HEK293 (cell line): ENCODE data around the gene PRKAG2.

Experiments
- CTCF ChIA-PET: fragments of 350-600 bp; formaldehyde crosslinking; extraction: SDS; loops from one replicate; lab custom pipeline; 2021; ENCODE audit warnings: antibody characterized with exemption; lab: Yijun Ruan, JAX
- POLR2A ChIA-PET: fragments of 300-600 bp; formaldehyde crosslinking; extraction: SDS; loops from one replicate; lab custom pipeline; 2020; ENCODE audit warnings: antibody characterized with exemption, inconsistent platforms; lab: Yijun Ruan, JAX
- H3K27ac ChIP-seq: fragments of 200-500 bp; sonication (Bioruptor generic); 2 replicates; pipeline ENCODE4 v1.5.1; 2014; ENCODE audit warnings: low read depth, low read length, control low read depth, inconsistent platforms; ENCODE audit errors: extremely low read depth
- H3K36me3 ChIP-seq, 2 experiments: fragments of 200-500 bp in 1 of 2; sonication (Bioruptor generic) in 1 of 2; 1 replicate in 1 of 2; 2 replicates in 1 of 2; pipeline ENCODE4 v1.5.1; 2014 to 2017; ENCODE audit warnings: inconsistent platforms in 2 of 2, low read length in 2 of 2; ENCODE audit not compliant: control insufficient read depth in 2 of 2, insufficient read depth in 1 of 2
- H3K4me1 ChIP-seq: fragments of 200-500 bp; sonication (Bioruptor generic); 2 replicates; pipeline ENCODE4 v1.5.1; 2014; ENCODE audit warnings: mild to moderate bottlenecking, low read length, inconsistent platforms; ENCODE audit not compliant: control insufficient read depth, insufficient read depth
- H3K4me3 ChIP-seq: 2 replicates; pipeline ENCODE4 v1.5.1; 2011; ENCODE audit warnings: low read depth, mild to moderate bottlenecking, control low read depth, low read length, moderate library complexity
- H3K9me3 ChIP-seq: fragments of 200-500 bp; sonication (Bioruptor generic); 2 replicates; pipeline ENCODE4 v1.5.1; 2014; ENCODE audit warnings: low read depth, low read length, inconsistent platforms; ENCODE audit not compliant: control insufficient read depth, insufficient read depth
- GFI1B ChIP-seq: fragments of 450-650 bp; formaldehyde crosslinking; IDR thresholded peaks from 2 replicates; pipeline ENCODE4 v1.5.1; 2016; ENCODE audit warnings: missing biosample characterization, missing genetic modification characterization
- GLIS1 ChIP-seq: fragments of 450-650 bp; formaldehyde crosslinking; IDR thresholded peaks from 2 replicates; pipeline ENCODE4 v1.5.1; 2016; ENCODE audit warnings: missing biosample characterization, missing genetic modification characterization
- IKZF3 ChIP-seq: fragments of 450-650 bp; IDR thresholded peaks from 2 replicates; pipeline ENCODE4 v1.5.0; 2018; ENCODE audit warnings: missing biosample characterization, mild to moderate bottlenecking, missing genetic modification characterization, moderate library complexity
- KLF1 ChIP-seq: fragments of 450-650 bp; formaldehyde crosslinking; IDR thresholded peaks from 2 replicates; pipeline ENCODE4 v1.5.1; 2016; ENCODE audit warnings: missing biosample characterization, missing genetic modification characterization
- KLF8 ChIP-seq: fragments of 450-650 bp; formaldehyde crosslinking; IDR thresholded peaks from 2 replicates; pipeline ENCODE4 v1.5.1; 2016; ENCODE audit warnings: missing biosample characterization, missing genetic modification characterization
- PRDM1 ChIP-seq: fragments of 450-650 bp; formaldehyde crosslinking; IDR thresholded peaks from 2 replicates; pipeline ENCODE4; 2016; ENCODE audit warnings: missing biosample characterization, missing genetic modification characterization
- TRIM28 ChIP-seq: IDR thresholded peaks from 2 replicates; pipeline ENCODE4 v1.6.1; 2011; ENCODE audit warnings: low read length, control low read depth, borderline replicate concordance
- YY2 ChIP-seq: fragments of 450-650 bp; formaldehyde crosslinking; IDR thresholded peaks from 2 replicates; pipeline ENCODE4 v1.5.1; 2016; ENCODE audit warnings: missing biosample characterization, missing genetic modification characterization
- ZBTB48 ChIP-seq: fragments of 450-650 bp; formaldehyde crosslinking; IDR thresholded peaks from 2 replicates; pipeline ENCODE4 v1.5.1; 2016; ENCODE audit warnings: missing biosample characterization, missing genetic modification characterization
- ZBTB8A ChIP-seq: fragments of 450-650 bp; formaldehyde crosslinking; IDR thresholded peaks from 2 replicates; pipeline ENCODE4 v1.5.1; 2016; ENCODE audit warnings: missing biosample characterization, missing genetic modification characterization
- ZFP37 ChIP-seq: fragments of 450-650 bp; formaldehyde crosslinking; IDR thresholded peaks from 2 replicates; pipeline ENCODE4 v1.5.1; 2016; ENCODE audit warnings: missing biosample characterization, missing genetic modification characterization
- ZNF16 ChIP-seq: fragments of 450-650 bp; formaldehyde crosslinking; IDR thresholded peaks from 2 replicates; pipeline ENCODE4 v1.5.1; 2016; ENCODE audit warnings: low read depth, missing biosample characterization, missing genetic modification characterization
- ZNF266 ChIP-seq: fragments of 450-650 bp; formaldehyde crosslinking; IDR thresholded peaks from 2 replicates; pipeline ENCODE4 v1.5.1; 2016; ENCODE audit warnings: missing biosample characterization, missing genetic modification characterization, low read depth
- ZNF292 ChIP-seq: fragments of 450-650 bp; formaldehyde crosslinking; IDR thresholded peaks from 2 replicates; pipeline ENCODE4 v1.5.1; 2016; ENCODE audit warnings: low read depth, missing biosample characterization, missing genetic modification characterization, borderline replicate concordance
- ZNF473 ChIP-seq: fragments of 450-650 bp; formaldehyde crosslinking; IDR thresholded peaks from 2 replicates; pipeline ENCODE4 v1.5.1; 2017; ENCODE audit warnings: missing biosample characterization, missing genetic modification characterization
- ZNF514 ChIP-seq: fragments of 450-650 bp; formaldehyde crosslinking; IDR thresholded peaks from 2 replicates; pipeline ENCODE4 v1.5.1; 2016; ENCODE audit warnings: missing biosample characterization, missing genetic modification characterization
- ZNF521 ChIP-seq: fragments of 450-650 bp; formaldehyde crosslinking; IDR thresholded peaks from 2 replicates; pipeline ENCODE4 v1.5.1; 2017; ENCODE audit warnings: missing biosample characterization, mild to moderate bottlenecking, missing genetic modification characterization
- ZNF558 ChIP-seq: fragments of 450-650 bp; formaldehyde crosslinking; IDR thresholded peaks from 2 replicates; pipeline ENCODE4 v1.5.1; 2016; ENCODE audit warnings: missing biosample characterization, missing genetic modification characterization
- ZNF623 ChIP-seq: fragments of 450-650 bp; formaldehyde crosslinking; IDR thresholded peaks from 2 replicates; pipeline ENCODE4 v1.5.1; 2016; ENCODE audit warnings: missing biosample characterization, missing genetic modification characterization
- ZSCAN30 ChIP-seq: fragments of 450-650 bp; IDR thresholded peaks from 2 replicates; pipeline ENCODE4 v1.5.1; 2018; ENCODE audit warnings: missing biosample characterization, mild to moderate bottlenecking, missing genetic modification characterization, moderate library complexity
- TF ChIP-seq, protein P1 (sequence below): fragments of 450-650 bp; formaldehyde crosslinking; IDR thresholded peaks from 2 replicates; pipeline ENCODE4 v1.5.1; 2016; ENCODE audit warnings: missing biosample characterization, missing genetic modification characterization, low read depth
- TF ChIP-seq, protein P2 (sequence below): fragments of 450-650 bp; formaldehyde crosslinking; IDR thresholded peaks from 2 replicates; pipeline ENCODE4 v1.5.1; 2016; ENCODE audit warnings: missing biosample characterization, missing genetic modification characterization
- TF ChIP-seq, protein P3 (sequence below): fragments of 450-650 bp; formaldehyde crosslinking; IDR thresholded peaks from 2 replicates; pipeline ENCODE4 v1.5.1; 2016; ENCODE audit warnings: missing biosample characterization, missing genetic modification characterization
- TF ChIP-seq, protein P4 (sequence below): fragments of 450-650 bp; formaldehyde crosslinking; IDR thresholded peaks from 2 replicates; pipeline ENCODE4 v1.5.1; 2016; ENCODE audit warnings: missing biosample characterization, missing genetic modification characterization

PRKAG2 gene

DNA sequence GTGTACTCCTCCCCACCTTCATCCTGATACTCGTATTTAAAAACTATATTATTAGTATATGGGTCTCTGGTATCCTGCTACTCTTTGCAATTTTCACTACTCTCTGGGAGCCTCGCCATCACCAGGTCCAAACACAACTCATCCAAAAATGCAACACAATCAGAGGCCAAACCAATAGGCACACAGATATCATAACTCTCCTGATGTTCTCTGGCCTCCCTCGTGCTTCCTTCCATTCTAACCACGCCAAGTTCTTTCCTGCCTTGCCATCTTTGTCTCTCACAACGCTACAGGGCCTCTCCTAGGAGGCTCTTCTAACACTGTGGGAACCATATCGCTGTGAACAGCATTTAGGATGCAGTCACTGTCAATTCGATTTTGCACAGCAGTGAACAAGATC lies 364.6 kb downstream of the PRKAG2 start:
- H3K4me3 ChIP-seq, result no peak overlapping the region
- peaks cover 2% of the 10 kb centered on the region; the same call in 1 of the 2 replicates for H3K4me1 ChIP-seq
- TF ChIP-seq KLF8 (tag by site-specific recombination), result no peak
- no peak for TF ChIP-seq ZNF558 (tag by site-specific recombination)
- TF ChIP-seq PRDM1 (tag by site-specific recombination), result no peak
- TF ChIP-seq ZFP37 (tag by site-specific recombination), result no peak
- TF ChIP-seq, protein P1, sequence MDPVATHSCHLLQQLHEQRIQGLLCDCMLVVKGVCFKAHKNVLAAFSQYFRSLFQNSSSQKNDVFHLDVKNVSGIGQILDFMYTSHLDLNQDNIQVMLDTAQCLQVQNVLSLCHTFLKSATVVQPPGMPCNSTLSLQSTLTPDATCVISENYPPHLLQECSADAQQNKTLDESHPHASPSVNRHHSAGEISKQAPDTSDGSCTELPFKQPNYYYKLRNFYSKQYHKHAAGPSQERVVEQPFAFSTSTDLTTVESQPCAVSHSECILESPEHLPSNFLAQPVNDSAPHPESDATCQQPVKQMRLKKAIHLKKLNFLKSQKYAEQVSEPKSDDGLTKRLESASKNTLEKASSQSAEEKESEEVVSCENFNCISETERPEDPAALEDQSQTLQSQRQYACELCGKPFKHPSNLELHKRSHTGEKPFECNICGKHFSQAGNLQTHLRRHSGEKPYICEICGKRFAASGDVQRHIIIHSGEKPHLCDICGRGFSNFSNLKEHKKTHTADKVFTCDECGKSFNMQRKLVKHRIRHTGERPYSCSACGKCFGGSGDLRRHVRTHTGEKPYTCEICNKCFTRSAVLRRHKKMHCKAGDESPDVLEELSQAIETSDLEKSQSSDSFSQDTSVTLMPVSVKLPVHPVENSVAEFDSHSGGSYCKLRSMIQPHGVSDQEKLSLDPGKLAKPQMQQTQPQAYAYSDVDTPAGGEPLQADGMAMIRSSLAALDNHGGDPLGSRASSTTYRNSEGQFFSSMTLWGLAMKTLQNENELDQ, result no peak
- TF ChIP-seq, protein P2, sequence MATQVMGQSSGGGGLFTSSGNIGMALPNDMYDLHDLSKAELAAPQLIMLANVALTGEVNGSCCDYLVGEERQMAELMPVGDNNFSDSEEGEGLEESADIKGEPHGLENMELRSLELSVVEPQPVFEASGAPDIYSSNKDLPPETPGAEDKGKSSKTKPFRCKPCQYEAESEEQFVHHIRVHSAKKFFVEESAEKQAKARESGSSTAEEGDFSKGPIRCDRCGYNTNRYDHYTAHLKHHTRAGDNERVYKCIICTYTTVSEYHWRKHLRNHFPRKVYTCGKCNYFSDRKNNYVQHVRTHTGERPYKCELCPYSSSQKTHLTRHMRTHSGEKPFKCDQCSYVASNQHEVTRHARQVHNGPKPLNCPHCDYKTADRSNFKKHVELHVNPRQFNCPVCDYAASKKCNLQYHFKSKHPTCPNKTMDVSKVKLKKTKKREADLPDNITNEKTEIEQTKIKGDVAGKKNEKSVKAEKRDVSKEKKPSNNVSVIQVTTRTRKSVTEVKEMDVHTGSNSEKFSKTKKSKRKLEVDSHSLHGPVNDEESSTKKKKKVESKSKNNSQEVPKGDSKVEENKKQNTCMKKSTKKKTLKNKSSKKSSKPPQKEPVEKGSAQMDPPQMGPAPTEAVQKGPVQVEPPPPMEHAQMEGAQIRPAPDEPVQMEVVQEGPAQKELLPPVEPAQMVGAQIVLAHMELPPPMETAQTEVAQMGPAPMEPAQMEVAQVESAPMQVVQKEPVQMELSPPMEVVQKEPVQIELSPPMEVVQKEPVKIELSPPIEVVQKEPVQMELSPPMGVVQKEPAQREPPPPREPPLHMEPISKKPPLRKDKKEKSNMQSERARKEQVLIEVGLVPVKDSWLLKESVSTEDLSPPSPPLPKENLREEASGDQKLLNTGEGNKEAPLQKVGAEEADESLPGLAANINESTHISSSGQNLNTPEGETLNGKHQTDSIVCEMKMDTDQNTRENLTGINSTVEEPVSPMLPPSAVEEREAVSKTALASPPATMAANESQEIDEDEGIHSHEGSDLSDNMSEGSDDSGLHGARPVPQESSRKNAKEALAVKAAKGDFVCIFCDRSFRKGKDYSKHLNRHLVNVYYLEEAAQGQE (tag by site-specific recombination), result no peak
- no peak for TF ChIP-seq ZBTB8A (tag by site-specific recombination)
- no peak for TF ChIP-seq IKZF3 (tag by site-specific recombination)
- TF ChIP-seq GFI1B (tag by site-specific recombination), result no peak
- no peak for TF ChIP-seq ZNF521 (tag by site-specific recombination)
- no peak for TF ChIP-seq ZSCAN30 (tag by site-specific recombination)
- TF ChIP-seq ZBTB48 (tag by site-specific recombination), result no peak
- no peak for TF ChIP-seq GLIS1 (tag by site-specific recombination)
- no peak for TF ChIP-seq TRIM28
- TF ChIP-seq, protein P3, sequence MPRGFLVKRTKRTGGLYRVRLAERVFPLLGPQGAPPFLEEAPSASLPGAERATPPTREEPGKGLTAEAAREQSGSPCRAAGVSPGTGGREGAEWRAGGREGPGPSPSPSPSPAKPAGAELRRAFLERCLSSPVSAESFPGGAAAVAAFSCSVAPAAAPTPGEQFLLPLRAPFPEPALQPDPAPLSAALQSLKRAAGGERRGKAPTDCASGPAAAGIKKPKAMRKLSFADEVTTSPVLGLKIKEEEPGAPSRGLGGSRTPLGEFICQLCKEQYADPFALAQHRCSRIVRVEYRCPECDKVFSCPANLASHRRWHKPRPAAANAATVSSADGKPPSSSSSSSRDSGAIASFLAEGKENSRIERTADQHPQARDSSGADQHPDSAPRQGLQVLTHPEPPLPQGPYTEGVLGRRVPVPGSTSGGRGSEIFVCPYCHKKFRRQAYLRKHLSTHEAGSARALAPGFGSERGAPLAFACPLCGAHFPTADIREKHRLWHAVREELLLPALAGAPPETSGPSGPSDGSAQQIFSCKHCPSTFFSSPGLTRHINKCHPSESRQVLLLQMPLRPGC (tag by site-specific recombination), result no peak
- H3K9me3 ChIP-seq, result no peaks in the 10 kb centered on the region
- no peaks in the 10 kb centered on the region; a peak in 1 of 3 replicates for H3K36me3 ChIP-seq
- CTCF ChIA-PET, result no interaction called here
- H3K27ac ChIP-seq, result no peak overlapping the region
- POLR2A ChIA-PET, result no interaction called here

DNA sequence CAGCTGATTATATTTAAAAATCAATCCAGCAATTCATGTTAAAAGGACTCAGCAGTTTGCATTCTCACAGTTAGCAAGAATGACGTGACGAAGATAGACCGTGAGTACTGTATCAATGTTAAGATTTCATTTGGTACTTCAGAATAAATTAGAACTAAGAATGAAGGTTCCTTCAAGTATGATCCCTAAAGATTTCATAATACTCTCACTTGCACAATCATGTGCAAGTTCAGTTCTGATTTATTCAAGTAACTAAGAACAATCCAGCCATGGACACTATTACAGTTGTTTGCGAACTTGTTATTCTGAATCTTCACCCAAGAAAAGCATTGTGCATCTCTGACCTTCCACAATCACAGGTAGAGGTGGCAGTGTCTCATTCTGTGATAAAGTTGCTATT lies 365.0 kb downstream of the PRKAG2 start:
- TF ChIP-seq, protein P4, sequence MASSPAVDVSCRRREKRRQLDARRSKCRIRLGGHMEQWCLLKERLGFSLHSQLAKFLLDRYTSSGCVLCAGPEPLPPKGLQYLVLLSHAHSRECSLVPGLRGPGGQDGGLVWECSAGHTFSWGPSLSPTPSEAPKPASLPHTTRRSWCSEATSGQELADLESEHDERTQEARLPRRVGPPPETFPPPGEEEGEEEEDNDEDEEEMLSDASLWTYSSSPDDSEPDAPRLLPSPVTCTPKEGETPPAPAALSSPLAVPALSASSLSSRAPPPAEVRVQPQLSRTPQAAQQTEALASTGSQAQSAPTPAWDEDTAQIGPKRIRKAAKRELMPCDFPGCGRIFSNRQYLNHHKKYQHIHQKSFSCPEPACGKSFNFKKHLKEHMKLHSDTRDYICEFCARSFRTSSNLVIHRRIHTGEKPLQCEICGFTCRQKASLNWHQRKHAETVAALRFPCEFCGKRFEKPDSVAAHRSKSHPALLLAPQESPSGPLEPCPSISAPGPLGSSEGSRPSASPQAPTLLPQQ (tag by site-specific recombination), result no peak
- TF ChIP-seq KLF1 (tag by site-specific recombination) (no peak), ZNF623 (tag by site-specific recombination) (no peak), ZNF292 (no peak), PRDM1 (tag by site-specific recombination) (no peak), ZNF521 (tag by site-specific recombination) (no peak), ZNF266 (no peak), ZNF514 (tag by site-specific recombination) (no peak), ZNF16 (tag by site-specific recombination) (no peak), ZNF473 (no peak), YY2 (tag by site-specific recombination) (no peak)
- H3K27ac ChIP-seq, result no peak overlapping the region
- ChIA-PET CTCF (interaction anchor here (0.6 kb wide), 1 partner anchor 32 kb away, joined by 3 read pairs; no protein-coding TSS in a partner anchor), POLR2A (no interaction called here)
- H3K9me3 ChIP-seq, result no peaks in the 10 kb centered on the region
- H3K4me3 ChIP-seq, result no peak overlapping the region
- no peaks in the 10 kb centered on the region; a peak in 1 of 3 replicates for H3K36me3 ChIP-seq
- H3K4me1 ChIP-seq, result peaks cover 5% of the 10 kb centered on the region; the same call in 1 of the 2 replicates
